Left lung (tissue), 10 donors: ENCODE data around the gene UBE2C. TPM values are rescaled to one million over a fixed set of nuclear protein-coding genes. Genes with fewer than 3 reads are reported as not detected.

Experiments used
- ATAC-seq: fragments of 200-7000 bp; cut with Tn5 transposase; one replicate; pipeline ENCODE4 v1.9.1; 2020; ENCODE audit warnings: moderate library complexity
- DNase-seq, 4 donors: peaks; one replicate each; pipeline ENCODE4 v3.0.0-alpha.2; 2013 to 2020
- H3K27ac ChIP-seq, 2 donors: fragments of 200-600 bp; sonication (generic) in 1 of 2; one replicate each; pipeline versions ENCODE4 v1.5.0 to v1.8.0; 2020 to 2021
- H3K27me3 ChIP-seq, 2 donors: fragments of 200-600 bp; sonication (generic) in 1 of 2; one replicate each; pipeline versions ENCODE4 v1.5.0 to v1.8.0; 2020 to 2021
- H3K36me3 ChIP-seq, 2 donors: fragments of 200-600 bp; sonication (generic) in 1 of 2; one replicate each; pipeline versions ENCODE4 v1.5.0 to v1.8.0; 2020 to 2021
- H3K4me1 ChIP-seq, 2 donors: fragments of 200-600 bp; one replicate each; pipeline ENCODE4 v1.8.0; 2021
- H3K4me3 ChIP-seq, 2 donors: fragments of 200-600 bp; sonication (generic) in 1 of 2; one replicate each; pipeline versions ENCODE4 v1.5.0 to v1.8.0; 2020 to 2021; ENCODE audit warnings: mild to moderate bottlenecking in 1 of 2
- H3K9me3 ChIP-seq, 2 donors: fragments of 200-600 bp; sonication (generic) in 1 of 2; one replicate each; pipeline versions ENCODE4 v1.5.0 to v1.8.0; 2020 to 2021
- CTCF ChIP-seq, 2 donors: fragments of 200-600 bp; sonication (generic) in 1 of 2; IDR thresholded peaks; one replicate each; pipeline versions ENCODE4 v1.5.0 to v1.8.0; 2021; ENCODE audit warnings: antibody characterized with exemption in 2 of 2
- intact Hi-C, 2 donors: fragments of 100-400 bp; cut with DNase I; formaldehyde crosslinking; loops; one replicate each; pipeline versions ENCODE4 v1.11.2 to v1.14.2; 2022
- polyA plus RNA-seq, 6 donors: library from polyadenylated mRNA; unstranded; fragments of 120-200 nt; gene quantifications; one replicate each; pipeline ENCODE4 v1.2.1, GENCODE V29; 2013; ENCODE audit not compliant: insufficient read length in 6 of 6
- total RNA-seq, 2 donors: library from RNA; stranded (reverse); fragmentation: NEBNext Ultra II Directional; extraction: Animal tissue kit (Norgen Biotek cat#: 25700); gene quantifications; one replicate each; pipeline ENCODE4 v1.2.1, GENCODE V29; 2021
- donor health status: DM: no; HTN: yes; CAD: no.
- donor health status: DM: no; HTN: no; CAD: no.

Gene UBE2C
- total and polyA plus RNA-seq, 8 donors: 5.9 to 99.2 (median 49.8) TPM

DNA sequence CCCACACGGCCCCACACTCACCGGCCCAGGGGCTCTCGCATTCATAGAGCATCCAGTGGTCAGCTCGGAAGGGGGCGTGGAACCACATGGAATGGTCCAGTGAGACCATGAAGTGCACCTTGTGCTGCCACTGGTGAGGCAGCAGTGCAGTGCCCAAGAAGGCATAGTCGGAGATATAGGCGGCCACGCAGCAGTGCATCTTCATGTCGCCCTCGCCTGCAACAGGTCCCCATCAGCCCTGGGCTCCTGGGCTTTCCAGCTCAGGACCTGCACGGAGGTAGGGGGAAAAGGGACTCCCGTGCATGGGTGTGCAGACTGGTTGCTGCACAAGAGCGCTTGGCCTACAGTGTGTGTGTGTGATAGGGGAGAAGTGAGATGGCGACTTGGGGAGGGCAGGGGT lies 31.1 kb downstream of the UBE2C start:
- DNase-seq: no peak
- intact Hi-C loops: no loop called here
- ATAC-seq: no peak
- Histone ChIP-seq H3K4me3 (no peak overlapping the region), H3K27me3 (no peaks in the 10 kb centered on the region), H3K27ac (no peak overlapping the region), H3K36me3 (peaks cover 0 to 91% of the 10 kb centered on the region in 2 donors), H3K9me3 (no peaks in the 10 kb centered on the region), H3K4me1 (peaks cover 0 to 15% of the 10 kb centered on the region in 2 donors)
- TF ChIP-seq CTCF (IDR thresholded peaks at IDR 0.05): no peak

GRCh38 chr20:45845452-45845851 lies 33.0 kb downstream of the UBE2C start:
- TF ChIP-seq CTCF (IDR thresholded peaks at IDR 0.05): no peak
- ATAC-seq: no peak
- no peak for DNase-seq
- no peaks in the 10 kb centered on the region for H3K27me3 ChIP-seq
- H3K9me3 ChIP-seq: no peaks in the 10 kb centered on the region
- H3K4me1 ChIP-seq: peaks cover 0 to 15% of the 10 kb centered on the region in 2 donors
- peaks cover 0 to 93% of the 10 kb centered on the region in 2 donors for H3K36me3 ChIP-seq
- H3K27ac ChIP-seq: no peak overlapping the region
- no peak overlapping the region for H3K4me3 ChIP-seq
- intact Hi-C loops: no loop called here

GRCh38 chr20:45848421-45848820 lies 36.0 kb downstream of the UBE2C start:
- no peak for DNase-seq
- Histone ChIP-seq H3K9me3 (no peaks in the 10 kb centered on the region), H3K36me3 (peaks cover 0 to 82% of the 10 kb centered on the region in 2 donors), H3K27me3 (no peaks in the 10 kb centered on the region), H3K4me3 (no peak overlapping the region), H3K27ac (no peak overlapping the region), H3K4me1 (no peaks in the 10 kb centered on the region)
- no peak for ATAC-seq
- no peak for TF ChIP-seq CTCF (IDR thresholded peaks at IDR 0.05)
- intact Hi-C loops: no loop called here

GRCh38 chr20:45848969-45849582 lies 36.6 kb downstream of the UBE2C start:
- Histone ChIP-seq H3K9me3 (no peaks in the 10 kb centered on the region), H3K4me1 (peaks cover 0 to 5% of the 10 kb centered on the region in 2 donors), H3K27ac (no peak overlapping the region), H3K4me3 (no peak overlapping the region), H3K36me3 (peaks cover 0 to 82% of the 10 kb centered on the region in 2 donors), H3K27me3 (no peaks in the 10 kb centered on the region)
- intact Hi-C loops: no loop called here
- TF ChIP-seq CTCF (IDR thresholded peaks at IDR 0.05): no peak
- ATAC-seq (no peak), DNase-seq (no peak)

GRCh38 chr20:45850238-45850637 lies 37.8 kb downstream of the UBE2C start:
- intact Hi-C loops: no loop called here
- peaks cover 0 to 13% of the 10 kb centered on the region in 2 donors for H3K4me1 ChIP-seq
- no peak for ATAC-seq

More at GRCh38 chr20:45850238-45850637, 37.8 kb downstream of the UBE2C start:
- no peak for TF ChIP-seq CTCF (IDR thresholded peaks at IDR 0.05)
- no peaks in the 10 kb centered on the region for H3K9me3 ChIP-seq
- no peak for DNase-seq
- peaks cover 0 to 74% of the 10 kb centered on the region in 2 donors for H3K36me3 ChIP-seq
- no peak overlapping the region for H3K27ac ChIP-seq
- no peak overlapping the region for H3K4me3 ChIP-seq
- H3K27me3 ChIP-seq: no peaks in the 10 kb centered on the region
